ENCODE measurements around the gene EPB41L2. TPM values are rescaled to one million over a fixed set of nuclear protein-coding genes. Genes with fewer than 3 reads are reported as not detected.
"Not testable (repeated sequence)": the region's sequence is repeated elsewhere in the genome, so short reads cannot be mapped to it uniquely, and the experiment has no call there.

The EPB41L2 gene
- total RNA-seq, 2 donors from 2014 or later = 99.6 to 110 TPM

- no peak overlapping the region for H3K4me3 ChIP-seq
- no peaks in the 10 kb centered on the region for H3K36me3 ChIP-seq
- no peak overlapping the region for H3K27ac ChIP-seq
- DNase-seq (ENCODE audit: low spot score) (no peak), ATAC-seq (ENCODE audit: insufficient number of reproducible peaks, low FRiP score, low read depth) (no peak)
- H3K4me1 ChIP-seq (ENCODE audit: control insufficient read depth in 1 of 2, low read depth in 2 of 2) = no peaks in the 10 kb centered on the region
- no peak for TF ChIP-seq CTCF (IDR thresholded peaks at IDR 0.05)
- no peaks in the 10 kb centered on the region for H3K27me3 ChIP-seq (replicated peaks; ENCODE audit: insufficient read depth)
- no peaks in the 10 kb centered on the region for H3K9me3 ChIP-seq
These were observed 39.1 kb upstream of the EPB41L2 start for GRCh38 chr6:131101911-131102680.

GRCh38 chr6:131096786-131097185, 33.7 kb upstream of the EPB41L2 start:
- Histone ChIP-seq H3K4me3 (no peak overlapping the region), H3K36me3 (no peaks in the 10 kb centered on the region), H3K4me1 (ENCODE audit: control insufficient read depth in 1 of 2, low read depth in 2 of 2) (no peaks in the 10 kb centered on the region), H3K27ac (no peak overlapping the region), H3K27me3 (replicated peaks; ENCODE audit: insufficient read depth) (no peaks in the 10 kb centered on the region), H3K9me3 (no peaks in the 10 kb centered on the region)
- ATAC-seq (ENCODE audit: insufficient number of reproducible peaks, low FRiP score, low read depth) (no peak), DNase-seq (ENCODE audit: low spot score) (no peak)
- no peak for TF ChIP-seq CTCF (IDR thresholded peaks at IDR 0.05)

- no peak for DNase-seq (ENCODE audit: low spot score)
These were observed 30.3 kb upstream of the EPB41L2 start for GRCh38 chr6:131093334-131093733.

GRCh38 chr6:131091944-131092343, 28.9 kb upstream of the EPB41L2 start:
- H3K4me3 ChIP-seq; H3K9me3 ChIP-seq; H3K36me3 ChIP-seq; H3K27ac ChIP-seq; H3K4me1 ChIP-seq (ENCODE audit: control insufficient read depth in 1 of 2, low read depth in 2 of 2); ATAC-seq (ENCODE audit: insufficient number of reproducible peaks, low FRiP score, low read depth); H3K27me3 ChIP-seq (replicated peaks; ENCODE audit: insufficient read depth); DNase-seq (ENCODE audit: low spot score): not testable (repeated sequence)

More at GRCh38 chr6:131093334-131093733, 30.3 kb upstream of the EPB41L2 start:
- Histone ChIP-seq H3K27me3 (replicated peaks; ENCODE audit: insufficient read depth) (no peaks in the 10 kb centered on the region), H3K36me3 (no peaks in the 10 kb centered on the region), H3K27ac (no peak overlapping the region), H3K9me3 (no peaks in the 10 kb centered on the region), H3K4me3 (no peak overlapping the region), H3K4me1 (ENCODE audit: control insufficient read depth in 1 of 2, low read depth in 2 of 2) (no peaks in the 10 kb centered on the region)
- ATAC-seq (ENCODE audit: insufficient number of reproducible peaks, low FRiP score, low read depth) = no peak
- no peak for TF ChIP-seq CTCF (IDR thresholded peaks at IDR 0.05)

GRCh38 chr6:131090339-131090738, 27.3 kb upstream of the EPB41L2 start:
- not testable (repeated sequence) for DNase-seq (ENCODE audit: low spot score); H3K36me3 ChIP-seq; H3K4me3 ChIP-seq; H3K27ac ChIP-seq; H3K27me3 ChIP-seq (replicated peaks; ENCODE audit: insufficient read depth); H3K4me1 ChIP-seq (ENCODE audit: control insufficient read depth in 1 of 2, low read depth in 2 of 2); ATAC-seq (ENCODE audit: insufficient number of reproducible peaks, low FRiP score, low read depth); H3K9me3 ChIP-seq

GRCh38 chr6:131084982-131085381, 21.9 kb upstream of the EPB41L2 start:
- DNase-seq (ENCODE audit: low spot score) (no peak), ATAC-seq (ENCODE audit: insufficient number of reproducible peaks, low FRiP score, low read depth) (no peak)
- no peaks in the 10 kb centered on the region for H3K36me3 ChIP-seq
- peaks cover 2% of the 10 kb centered on the region for H3K9me3 ChIP-seq
- no peak overlapping the region for H3K27ac ChIP-seq
- no peaks in the 10 kb centered on the region for H3K4me1 ChIP-seq (ENCODE audit: control insufficient read depth in 1 of 2, low read depth in 2 of 2)
- H3K4me3 ChIP-seq = no peak overlapping the region
- no peak for TF ChIP-seq CTCF (IDR thresholded peaks at IDR 0.05)
- H3K27me3 ChIP-seq (replicated peaks; ENCODE audit: insufficient read depth) = no peaks in the 10 kb centered on the region
